GM23248 (cell line): ENCODE results near the gene GLRX5.

Source experiments
- EZH2 ChIP-seq: fragments of 200-600 bp; sonication (generic); IDR thresholded peaks from 2 replicates; pipeline ENCODE4 v1.6.1; 2018; ENCODE audit warnings: antibody characterized with exemption, mild to moderate bottlenecking; ENCODE audit not compliant: insufficient read depth, poor library complexity, severe bottlenecking
- EZH2phosphoT487 ChIP-seq: fragments of 200-600 bp; sonication (generic); IDR thresholded peaks from 2 replicates; pipeline ENCODE4 v1.6.1; 2018; ENCODE audit warnings: antibody characterized with exemption, moderate library complexity, mild to moderate bottlenecking, low read depth; ENCODE audit not compliant: insufficient read depth

DNA sequence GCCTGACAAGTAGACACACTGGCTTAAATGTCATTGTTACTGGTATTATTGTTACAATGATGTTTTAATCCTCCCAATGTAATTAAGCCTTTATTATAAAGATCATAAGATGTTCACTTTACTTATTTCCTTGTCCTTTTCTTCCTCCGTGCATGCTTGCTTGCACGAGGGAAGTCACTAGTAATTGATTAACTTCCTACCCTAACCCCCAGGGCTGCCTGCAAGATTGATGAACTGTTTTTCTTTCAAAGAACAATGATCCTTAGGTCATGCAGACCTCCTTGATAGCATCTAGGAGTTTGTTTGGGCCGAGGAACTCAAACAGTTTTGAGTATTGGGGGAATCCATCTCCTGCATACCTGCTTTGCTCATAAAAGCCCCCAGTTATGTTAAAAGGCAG is 43.0 kb downstream of the GLRX5 start:
- TF ChIP-seq EZH2phosphoT487 (no peak), EZH2 (no peak)
